ENCODE results near the gene NUP107. TPM values are rescaled to one million over a fixed set of nuclear protein-coding genes. Genes with fewer than 3 reads are reported as not detected.
A peak's percentile ranks its signal among the peaks of the same experiment; 100 is the strongest.

Gene NUP107
- total RNA-seq, 3 donors from 2014 or later (not counting 1 experiment from before 2014, with no cell fraction given), result 54.9 to 69.2 (median 62.0) TPM

GRCh38 chr12:68648179-68648578, 38.6 kb upstream of the NUP107 start:
- peak overlapping the region; percentile 78 for H3K4me3 Mint-ChIP-seq
- H3K36me3 ChIP-seq (ENCODE audit: control insufficient read depth, insufficient read depth, low read length), result peaks cover 49% of the 10 kb centered on the region
- H3K9me3 Mint-ChIP-seq, result no peaks in the 10 kb centered on the region
- peak overlapping the region; percentile 92 to 97 for H3K27ac Mint-ChIP-seq
- H3K4me1 Mint-ChIP-seq, result peaks cover 64 to 65% of the 10 kb centered on the region in 2 donors
- no peaks in the 10 kb centered on the region for H3K36me3 Mint-ChIP-seq
- DNase-seq (no peak), ATAC-seq (peak; percentile 50 to 64 (median 58))
- 47% methylated on average over 1 of the region's 3 CpGs for WGBS (ENCODE audit: insufficient coverage)
- H3K27me3 Mint-ChIP-seq (ENCODE audit: low read depth in 2 of 2), result no peaks in the 10 kb centered on the region
- H3K27ac ChIP-seq (ENCODE audit: low read length), result peak overlapping the region; percentile 22
- no peaks in the 10 kb centered on the region for H3K9me3 ChIP-seq (ENCODE audit: control insufficient read depth, insufficient read depth, low read length)
- TF ChIP-seq, protein P1, sequence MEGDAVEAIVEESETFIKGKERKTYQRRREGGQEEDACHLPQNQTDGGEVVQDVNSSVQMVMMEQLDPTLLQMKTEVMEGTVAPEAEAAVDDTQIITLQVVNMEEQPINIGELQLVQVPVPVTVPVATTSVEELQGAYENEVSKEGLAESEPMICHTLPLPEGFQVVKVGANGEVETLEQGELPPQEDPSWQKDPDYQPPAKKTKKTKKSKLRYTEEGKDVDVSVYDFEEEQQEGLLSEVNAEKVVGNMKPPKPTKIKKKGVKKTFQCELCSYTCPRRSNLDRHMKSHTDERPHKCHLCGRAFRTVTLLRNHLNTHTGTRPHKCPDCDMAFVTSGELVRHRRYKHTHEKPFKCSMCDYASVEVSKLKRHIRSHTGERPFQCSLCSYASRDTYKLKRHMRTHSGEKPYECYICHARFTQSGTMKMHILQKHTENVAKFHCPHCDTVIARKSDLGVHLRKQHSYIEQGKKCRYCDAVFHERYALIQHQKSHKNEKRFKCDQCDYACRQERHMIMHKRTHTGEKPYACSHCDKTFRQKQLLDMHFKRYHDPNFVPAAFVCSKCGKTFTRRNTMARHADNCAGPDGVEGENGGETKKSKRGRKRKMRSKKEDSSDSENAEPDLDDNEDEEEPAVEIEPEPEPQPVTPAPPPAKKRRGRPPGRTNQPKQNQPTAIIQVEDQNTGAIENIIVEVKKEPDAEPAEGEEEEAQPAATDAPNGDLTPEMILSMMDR (IDR thresholded peaks at IDR 0.05), result no peak
- intact Hi-C loops (cut with micrococcal nuclease), result loop anchor here (5.0 kb wide), 2 partner anchors 36 to 39 kb away; partner anchors contain the start of genes NUP107 and RAP1B
- no peak overlapping the region for H3K4me3 ChIP-seq (ENCODE audit: low read length)
- peaks cover 31% of the 10 kb centered on the region for H3K4me1 ChIP-seq (ENCODE audit: control insufficient read depth, insufficient read depth, low read length)
- H3K27me3 ChIP-seq (ENCODE audit: control insufficient read depth, insufficient read depth, low read length), result no peaks in the 10 kb centered on the region

DNA sequence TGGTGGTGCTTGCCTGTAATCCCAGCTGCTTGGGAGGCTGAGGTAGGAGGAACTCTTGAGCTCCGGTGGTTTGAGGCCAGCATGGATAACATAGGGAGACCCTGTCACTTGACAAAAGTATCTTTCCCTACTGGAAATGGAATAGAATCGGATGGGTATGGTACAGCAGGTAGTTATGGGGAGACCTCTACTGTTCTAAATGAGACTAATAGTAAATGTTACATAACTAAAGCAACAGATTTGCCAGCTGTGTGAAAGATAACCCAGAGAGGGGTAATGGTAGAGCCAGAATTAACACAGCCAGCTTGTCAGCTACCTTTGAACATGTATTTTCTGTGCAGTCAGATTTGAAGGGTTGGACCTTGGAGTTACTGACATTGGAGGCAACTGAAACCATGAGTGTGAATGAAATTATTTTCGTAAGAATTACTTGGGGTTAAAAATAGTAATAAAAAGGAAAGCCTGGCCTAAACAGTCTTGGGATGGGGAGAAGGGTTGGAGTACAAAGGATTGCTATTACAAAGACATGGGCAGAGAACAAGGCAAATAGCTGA, 21.7 kb upstream of the NUP107 start:
- DNase-seq (no peak), ATAC-seq (no peak)
- H3K36me3 ChIP-seq (ENCODE audit: control insufficient read depth, insufficient read depth, low read length), result peaks cover 47% of the 10 kb centered on the region
- TF ChIP-seq, protein P1 (IDR thresholded peaks at IDR 0.05), result no peak
- H3K4me1 ChIP-seq (ENCODE audit: control insufficient read depth, insufficient read depth, low read length), result no peaks in the 10 kb centered on the region
- H3K9me3 ChIP-seq (ENCODE audit: control insufficient read depth, insufficient read depth, low read length), result no peaks in the 10 kb centered on the region
- no peaks in the 10 kb centered on the region for H3K27me3 Mint-ChIP-seq (ENCODE audit: low read depth in 2 of 2)
- no peak overlapping the region for H3K4me3 Mint-ChIP-seq
- WGBS (ENCODE audit: insufficient coverage), result 89% methylated on average over 3 of the region's 3 CpGs
- peaks cover 34 to 40% of the 10 kb centered on the region in 2 donors for H3K4me1 Mint-ChIP-seq
- intact Hi-C loops (cut with micrococcal nuclease), result no loop called here
- H3K27me3 ChIP-seq (ENCODE audit: control insufficient read depth, insufficient read depth, low read length), result no peaks in the 10 kb centered on the region
- no peak overlapping the region for H3K4me3 ChIP-seq (ENCODE audit: low read length)
- peak overlapping the region; percentile 82 to 84 for H3K27ac Mint-ChIP-seq
- H3K36me3 Mint-ChIP-seq, result no peaks in the 10 kb centered on the region
- no peak overlapping the region for H3K27ac ChIP-seq (ENCODE audit: low read length)
- H3K9me3 Mint-ChIP-seq, result no peaks in the 10 kb centered on the region

GRCh38 chr12:68667291-68667690, 19.5 kb upstream of the NUP107 start:
- peak in 2 of 3 donors; percentile 33 to 50 for ATAC-seq
- Histone ChIP-seq H3K4me1 (ENCODE audit: control insufficient read depth, insufficient read depth, low read length) (no peaks in the 10 kb centered on the region), H3K27ac (ENCODE audit: low read length) (no peak overlapping the region), H3K36me3 (ENCODE audit: control insufficient read depth, insufficient read depth, low read length) (peaks cover 27% of the 10 kb centered on the region), H3K4me3 (ENCODE audit: low read length) (no peak overlapping the region), H3K27me3 (ENCODE audit: control insufficient read depth, insufficient read depth, low read length) (no peaks in the 10 kb centered on the region), H3K9me3 (ENCODE audit: control insufficient read depth, insufficient read depth, low read length) (no peaks in the 10 kb centered on the region)
- peak overlapping the region; percentile 82 to 84 for H3K27ac Mint-ChIP-seq
- peaks cover 35 to 40% of the 10 kb centered on the region in 2 donors for H3K4me1 Mint-ChIP-seq
- no peak for DNase-seq
- H3K27me3 Mint-ChIP-seq (ENCODE audit: low read depth in 2 of 2), result no peaks in the 10 kb centered on the region
- no CpG with 5 or more reads among the region's 1 CpG for whole genome bisulfite sequencing (ENCODE audit: insufficient coverage)
- H3K4me3 Mint-ChIP-seq, result no peak overlapping the region
- no peaks in the 10 kb centered on the region for H3K9me3 Mint-ChIP-seq
- TF ChIP-seq, protein P1 (IDR thresholded peaks at IDR 0.05), result no peak
- H3K36me3 Mint-ChIP-seq, result no peaks in the 10 kb centered on the region
- intact Hi-C loops (cut with micrococcal nuclease), result no loop called here

- H3K27me3 Mint-ChIP-seq (ENCODE audit: low read depth in 2 of 2), result no peaks in the 10 kb centered on the region
- WGBS (ENCODE audit: insufficient coverage), result 22% methylated on average over 1 of the region's 1 CpG
- Histone ChIP-seq H3K27me3 (ENCODE audit: control insufficient read depth, insufficient read depth, low read length) (no peaks in the 10 kb centered on the region), H3K9me3 (ENCODE audit: control insufficient read depth, insufficient read depth, low read length) (no peaks in the 10 kb centered on the region), H3K4me3 (ENCODE audit: low read length) (no peak overlapping the region), H3K4me1 (ENCODE audit: control insufficient read depth, insufficient read depth, low read length) (no peaks in the 10 kb centered on the region), H3K27ac (ENCODE audit: low read length) (peak overlapping the region; percentile 24), H3K36me3 (ENCODE audit: control insufficient read depth, insufficient read depth, low read length) (peaks cover 25% of the 10 kb centered on the region)
- H3K36me3 Mint-ChIP-seq, result no peaks in the 10 kb centered on the region
- peak overlapping the region; percentile 82 to 84 for H3K27ac Mint-ChIP-seq
- no peaks in the 10 kb centered on the region for H3K9me3 Mint-ChIP-seq
- no peak overlapping the region for H3K4me3 Mint-ChIP-seq
- DNase-seq (no peak), ATAC-seq (peak in 2 of 3 donors; percentile 25 to 33)
- intact Hi-C loops (cut with micrococcal nuclease), result no loop called here
- TF ChIP-seq, protein P1 (IDR thresholded peaks at IDR 0.05), result no peak
- peaks cover 35 to 40% of the 10 kb centered on the region in 2 donors for H3K4me1 Mint-ChIP-seq
These were observed 18.9 kb upstream of the NUP107 start for GRCh38 chr12:68667896-68668295.
